ELR (cell line): ENCODE results near the gene LEAP2.

Experiments used
- DNase-seq: peaks from one replicate; pipeline ENCODE4 v3.0.0-alpha.2; 2015; ENCODE audit warnings: low read depth

The LEAP2 gene

GRCh38 chr5:132873119-132873929, at the start of gene LEAP2:
TSS of gene LEAP2 (plus strand) at chr5:132873668. CDS start at chr5:132873695, 27 bp downstream.
- no peak for DNase-seq

GRCh38 chr5:132824426-132824825, 49.0 kb upstream of the LEAP2 start:
- DNase-seq = no peak

- DNase-seq = no peak
These were observed 48.2 kb upstream of the LEAP2 start for GRCh38 chr5:132825033-132825833.

- DNase-seq = no peak
These were observed 47.6 kb upstream of the LEAP2 start for GRCh38 chr5:132825834-132826391.

GRCh38 chr5:132826424-132827082, 46.9 kb upstream of the LEAP2 start:
- no peak for DNase-seq

GRCh38 chr5:132827943-132828673, 45.4 kb upstream of the LEAP2 start:
- DNase-seq = no peak

GRCh38 chr5:132828846-132829494, 44.5 kb upstream of the LEAP2 start:
- no peak for DNase-seq

GRCh38 chr5:132829742-132830435, 43.6 kb upstream of the LEAP2 start:
- peak; percentile 83 for DNase-seq

- DNase-seq = peak; percentile 84
These were observed 42.9 kb upstream of the LEAP2 start, which contains the start of gene SHROOM1 for GRCh38 chr5:132830436-132831094. TSS of gene SHROOM1 (minus strand) at chr5:132830647. CDS start at chr5:132826140, 4,507 bp downstream.

- DNase-seq = no peak
These were observed 42.2 kb upstream of the LEAP2 start for GRCh38 chr5:132831095-132831860.

- DNase-seq = no peak
These were observed 40.9 kb upstream of the LEAP2 start for GRCh38 chr5:132832612-132833011.

GRCh38 chr5:132834057-132834456, 39.4 kb upstream of the LEAP2 start:
- no peak for DNase-seq

- DNase-seq = no peak
These were observed 36.6 kb upstream of the LEAP2 start for GRCh38 chr5:132836852-132837251.

- no peak for DNase-seq
These were observed 35.6 kb upstream of the LEAP2 start for GRCh38 chr5:132837868-132838267.

- DNase-seq = no peak
These were observed 34.8 kb upstream of the LEAP2 start for GRCh38 chr5:132838516-132839282.

- DNase-seq = peak; percentile 71
These were observed 33.8 kb upstream of the LEAP2 start for GRCh38 chr5:132839426-132840301.

- no peak for DNase-seq
These were observed 33.2 kb upstream of the LEAP2 start for GRCh38 chr5:132840313-132840712.
